ENCODE results near the gene RAN.

Gene RAN

DNA sequence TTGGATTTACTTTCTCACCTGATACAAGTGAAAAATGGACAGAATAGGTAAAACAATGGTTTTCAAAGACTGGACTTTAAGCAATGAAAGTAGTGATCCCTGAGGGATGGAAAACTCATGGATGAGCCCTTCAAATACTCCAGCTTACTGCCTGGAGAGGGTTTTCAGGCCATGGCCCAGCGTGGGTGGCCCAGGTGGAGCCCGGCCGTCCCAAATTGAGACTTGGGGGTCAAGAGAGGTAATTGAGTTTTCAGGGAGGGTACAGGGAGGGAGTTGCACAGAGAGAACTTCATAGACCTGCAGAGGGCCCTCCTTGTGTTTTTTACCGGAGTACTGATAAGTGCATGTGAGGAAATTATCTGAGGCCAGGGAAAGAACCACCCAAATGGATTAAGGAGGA lies 37.2 kb downstream of the RAN start:
- no peak for DNase-seq (ENCODE audit: low read depth)
- no peak overlapping the region for H3K4me3 ChIP-seq (ENCODE audit: low read depth, low read length)
- TF ChIP-seq, protein P1, sequence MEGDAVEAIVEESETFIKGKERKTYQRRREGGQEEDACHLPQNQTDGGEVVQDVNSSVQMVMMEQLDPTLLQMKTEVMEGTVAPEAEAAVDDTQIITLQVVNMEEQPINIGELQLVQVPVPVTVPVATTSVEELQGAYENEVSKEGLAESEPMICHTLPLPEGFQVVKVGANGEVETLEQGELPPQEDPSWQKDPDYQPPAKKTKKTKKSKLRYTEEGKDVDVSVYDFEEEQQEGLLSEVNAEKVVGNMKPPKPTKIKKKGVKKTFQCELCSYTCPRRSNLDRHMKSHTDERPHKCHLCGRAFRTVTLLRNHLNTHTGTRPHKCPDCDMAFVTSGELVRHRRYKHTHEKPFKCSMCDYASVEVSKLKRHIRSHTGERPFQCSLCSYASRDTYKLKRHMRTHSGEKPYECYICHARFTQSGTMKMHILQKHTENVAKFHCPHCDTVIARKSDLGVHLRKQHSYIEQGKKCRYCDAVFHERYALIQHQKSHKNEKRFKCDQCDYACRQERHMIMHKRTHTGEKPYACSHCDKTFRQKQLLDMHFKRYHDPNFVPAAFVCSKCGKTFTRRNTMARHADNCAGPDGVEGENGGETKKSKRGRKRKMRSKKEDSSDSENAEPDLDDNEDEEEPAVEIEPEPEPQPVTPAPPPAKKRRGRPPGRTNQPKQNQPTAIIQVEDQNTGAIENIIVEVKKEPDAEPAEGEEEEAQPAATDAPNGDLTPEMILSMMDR (conservative IDR thresholded peaks at IDR 0.05; ENCODE audit: low read depth, low read length): no peak

DNA sequence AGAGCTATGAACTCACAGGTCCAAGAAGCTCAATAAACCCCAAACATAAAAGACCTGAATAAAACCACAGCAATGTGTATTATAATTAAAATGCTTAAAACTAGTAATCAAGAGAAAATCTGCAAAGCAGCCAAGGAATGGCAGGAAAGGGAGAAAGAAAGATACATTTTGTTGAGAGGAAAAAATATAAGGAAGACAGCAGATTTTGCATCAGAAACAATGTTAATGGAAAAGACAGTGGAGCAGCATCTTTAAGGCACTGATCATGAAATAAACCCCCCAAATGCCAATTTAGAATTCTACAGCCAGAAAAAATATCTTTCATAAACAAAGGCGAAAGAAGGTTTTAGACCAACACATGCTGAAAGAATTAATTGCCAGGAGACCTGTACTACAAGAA lies 39.3 kb downstream of the RAN start:
- TF ChIP-seq, protein P1 (conservative IDR thresholded peaks at IDR 0.05; ENCODE audit: low read depth, low read length): no peak
- no peak for DNase-seq (ENCODE audit: low read depth)
- H3K4me3 ChIP-seq (ENCODE audit: low read depth, low read length): no peak overlapping the region

DNA sequence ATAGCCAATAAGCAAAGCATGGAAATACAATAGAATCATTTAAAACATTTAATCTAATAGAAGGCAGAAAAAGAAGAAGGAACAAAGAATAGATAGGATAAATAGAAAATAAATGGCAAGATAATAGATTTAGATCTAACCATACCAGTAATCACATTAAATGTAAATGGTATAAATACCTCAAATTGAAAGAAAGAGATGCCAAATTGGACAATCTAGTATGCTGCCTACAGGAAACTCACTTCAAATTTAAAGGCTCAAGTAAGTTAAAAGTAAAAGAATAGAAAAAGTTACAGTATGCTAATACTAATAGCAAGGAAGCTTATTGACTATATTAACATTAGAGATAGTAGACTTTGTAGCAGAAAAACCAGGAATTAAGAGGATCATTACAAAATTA lies 40.1 kb downstream of the RAN start:
- no peak overlapping the region for H3K4me3 ChIP-seq (ENCODE audit: low read depth, low read length)
- DNase-seq (ENCODE audit: low read depth): no peak
- TF ChIP-seq, protein P1 (conservative IDR thresholded peaks at IDR 0.05; ENCODE audit: low read depth, low read length): no peak

DNA sequence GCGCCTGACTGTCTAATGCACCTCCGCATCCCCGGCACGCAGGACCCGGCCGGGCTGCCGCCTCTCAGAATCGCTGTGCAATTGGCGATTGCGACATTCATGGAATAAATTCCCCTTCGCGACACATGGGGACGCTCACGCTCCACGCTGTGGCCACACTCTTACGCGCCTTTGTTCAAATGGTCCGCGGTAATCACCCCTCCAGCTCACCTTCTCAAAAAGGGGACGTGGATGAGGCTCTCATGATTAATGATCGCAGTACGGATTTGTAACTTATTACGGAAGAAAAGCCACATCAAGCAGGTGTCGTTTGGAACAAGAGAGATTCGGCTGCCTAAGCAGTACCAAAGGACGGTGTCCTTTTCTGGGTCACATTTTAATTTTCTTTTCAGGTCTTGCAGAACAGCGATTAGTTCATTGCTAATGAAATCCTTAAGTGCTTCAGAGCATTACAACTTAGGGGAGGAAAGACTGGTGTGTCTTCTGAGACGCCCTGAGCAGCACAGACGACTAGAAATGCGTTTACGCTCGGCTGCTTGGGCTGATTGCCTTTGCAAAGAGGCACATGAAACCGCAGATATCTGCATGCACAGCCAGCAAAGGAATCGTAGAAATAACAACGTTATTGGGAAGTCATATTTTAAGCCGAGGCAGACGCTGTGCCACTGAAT lies 44.5 kb downstream of the RAN start:
- DNase-seq (ENCODE audit: low read depth): peak; percentile 50
- TF ChIP-seq, protein P1 (conservative IDR thresholded peaks at IDR 0.05; ENCODE audit: low read depth, low read length): peak; percentile 79
- no peak overlapping the region for H3K4me3 ChIP-seq (ENCODE audit: low read depth, low read length)

DNA sequence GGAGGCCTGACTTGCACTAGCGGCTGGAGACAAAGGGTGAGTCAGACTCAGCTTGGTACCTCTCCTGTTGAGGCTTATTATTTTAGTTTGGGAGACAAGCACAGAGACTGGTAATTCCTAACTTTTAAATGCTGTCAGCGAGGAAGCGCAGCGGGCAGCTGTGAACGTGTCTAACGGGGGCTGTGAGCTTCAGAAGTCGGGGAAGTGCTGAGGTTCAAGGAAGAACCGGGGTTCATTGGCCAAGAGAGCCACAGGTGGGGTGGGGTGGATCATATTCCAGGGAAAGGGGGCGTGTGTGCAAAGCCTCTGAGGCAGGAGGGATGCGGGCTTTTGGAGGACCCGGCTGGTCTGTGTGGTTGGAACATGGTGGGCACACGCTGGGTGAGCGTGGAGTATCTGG lies 45.7 kb downstream of the RAN start:
- no peak overlapping the region for H3K4me3 ChIP-seq (ENCODE audit: low read depth, low read length)
- TF ChIP-seq, protein P1 (conservative IDR thresholded peaks at IDR 0.05; ENCODE audit: low read depth, low read length): no peak
- DNase-seq (ENCODE audit: low read depth): no peak

DNA sequence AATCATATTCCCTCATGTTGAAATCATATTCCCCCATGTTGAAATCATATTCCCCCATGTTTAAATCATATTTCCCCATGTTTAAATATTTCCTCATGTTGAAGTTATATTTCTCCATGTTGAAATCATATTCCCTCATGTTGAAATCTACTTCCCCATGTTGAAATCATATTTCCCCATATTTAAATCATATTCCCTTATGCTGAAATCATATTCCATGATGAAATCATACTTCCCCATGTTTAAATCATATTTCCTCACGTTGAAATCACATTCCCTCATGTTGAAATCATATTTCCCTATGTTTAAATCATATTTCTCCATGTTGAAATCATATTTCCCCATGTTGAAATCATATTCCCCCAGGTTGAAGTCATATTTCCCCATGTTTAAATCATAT lies 47.2 kb downstream of the RAN start:
- no peak overlapping the region for H3K4me3 ChIP-seq (ENCODE audit: low read depth, low read length)
- TF ChIP-seq, protein P1 (conservative IDR thresholded peaks at IDR 0.05; ENCODE audit: low read depth, low read length): no peak
- DNase-seq (ENCODE audit: low read depth): no peak

DNA sequence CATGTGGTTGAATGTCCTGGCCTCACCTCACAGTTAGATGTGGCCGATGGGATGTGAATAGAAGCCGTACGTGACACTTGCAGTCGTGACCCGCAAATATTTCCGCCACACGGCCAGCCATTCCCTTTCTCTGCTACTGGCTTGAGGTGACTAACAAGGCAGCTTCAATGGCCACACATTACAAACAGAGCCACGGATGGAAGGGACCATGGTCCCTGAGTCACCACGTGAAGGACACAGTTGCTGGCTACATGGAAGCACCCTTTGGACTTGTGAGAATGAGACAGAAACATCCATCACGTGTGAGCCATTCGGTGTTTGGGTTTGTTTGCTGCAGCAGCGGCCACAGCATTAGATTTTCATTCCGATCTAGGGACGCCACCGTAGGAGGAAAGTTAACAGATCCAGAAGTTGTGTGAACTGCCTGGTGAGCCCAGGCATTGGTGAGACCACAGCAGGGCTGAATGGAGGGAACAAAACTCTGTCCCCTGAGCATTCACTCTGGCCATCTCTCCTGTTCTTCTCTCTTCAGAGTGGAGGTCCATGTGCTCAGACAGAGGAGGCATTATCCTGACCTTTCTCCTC lies 48.3 kb downstream of the RAN start:
- TF ChIP-seq, protein P1 (conservative IDR thresholded peaks at IDR 0.05; ENCODE audit: low read depth, low read length): no peak
- H3K4me3 ChIP-seq (ENCODE audit: low read depth, low read length): no peak overlapping the region
- no peak for DNase-seq (ENCODE audit: low read depth)
